Fibroblast of lung (primary cell): ENCODE results near the gene DDRGK1. TPM values are rescaled to one million over a fixed set of nuclear protein-coding genes. Genes with fewer than 3 reads are reported as not detected.

Experiments
- DNase-seq, 2 donors: peaks; one replicate each; pipeline versions ENCODE4 v3.0.0 to v3.0.0-alpha.2; 2010; ENCODE audit warnings: low read depth in 2 of 2
- H2AFZ ChIP-seq: 2 replicates; pipeline ENCODE4 v1.5.1; 2012; ENCODE audit warnings: low read length, control low read depth, inconsistent platforms
- H3K27ac ChIP-seq: 2 replicates; pipeline ENCODE4 v1.5.1; 2011; ENCODE audit warnings: low read length, control low read depth; ENCODE audit not compliant: insufficient read depth
- H3K27me3 ChIP-seq: 2 replicates; pipeline ENCODE4 v1.5.1; 2011; ENCODE audit warnings: mild to moderate bottlenecking, low read length; ENCODE audit not compliant: control insufficient read depth, insufficient read depth
- H3K36me3 ChIP-seq: 2 replicates; pipeline ENCODE4 v1.5.1; 2011; ENCODE audit warnings: low read length; ENCODE audit not compliant: control insufficient read depth, insufficient read depth
- H3K4me1 ChIP-seq: 2 replicates; pipeline ENCODE4 v1.5.1; 2011; ENCODE audit warnings: low read length; ENCODE audit not compliant: control insufficient read depth, insufficient read depth; ENCODE audit errors: extremely low read depth
- H3K4me2 ChIP-seq: 2 replicates; pipeline ENCODE4 v1.5.1; 2011; ENCODE audit warnings: low read length, control low read depth; ENCODE audit not compliant: insufficient read depth; ENCODE audit errors: extremely low read depth
- H3K4me3 ChIP-seq, 4 experiments: fragments of 200-600 bp in 1 of 4; sonication (generic) in 1 of 4; replicated peaks in 1 of 4; 2 replicates each; pipeline ENCODE4 v1.5.1; 2011 to 2016; ENCODE audit warnings: low read length in 4 of 4, low read depth in 3 of 4, mild to moderate bottlenecking in 3 of 4, control low read depth in 2 of 4, inconsistent platforms in 1 of 4, mixed read lengths in 1 of 4; ENCODE audit not compliant: insufficient read depth in 1 of 4; ENCODE audit errors: control extremely low read depth in 1 of 4
- H3K79me2 ChIP-seq: 2 replicates; pipeline ENCODE4 v1.5.1; 2012; ENCODE audit warnings: mild to moderate bottlenecking, low read length, inconsistent platforms; ENCODE audit not compliant: control insufficient read depth, insufficient read depth
- H3K9ac ChIP-seq: 2 replicates; pipeline ENCODE4 v1.5.1; 2011; ENCODE audit warnings: mild to moderate bottlenecking, low read length, control low read depth; ENCODE audit not compliant: insufficient read depth
- H3K9me3 ChIP-seq: 2 replicates; pipeline ENCODE4 v1.5.1; 2012; ENCODE audit warnings: low read depth, low read length; ENCODE audit not compliant: control insufficient read depth, insufficient read depth
- H4K20me1 ChIP-seq: 2 replicates; pipeline ENCODE4 v1.5.1; 2011; ENCODE audit warnings: low read length; ENCODE audit not compliant: control insufficient read depth, insufficient read depth; ENCODE audit errors: extremely low read depth
- CTCF ChIP-seq, 2 donors: IDR thresholded peaks in 1 of 2; conservative IDR thresholded peaks in 1 of 2; 1 replicate in 1 of 2; 2 replicates in 1 of 2; pipeline ENCODE4 v1.5.1; 2011 to 2012; ENCODE audit warnings: low read length in 2 of 2, control low read depth in 1 of 2, inconsistent platforms in 1 of 2, low read depth in 1 of 2, mild to moderate bottlenecking in 1 of 2
- EZH2 ChIP-seq: IDR thresholded peaks from 2 replicates; pipeline ENCODE4 v1.5.1; 2012; ENCODE audit warnings: low read length, control low read depth, mild to moderate bottlenecking; ENCODE audit errors: missing control alignments
- polyA plus RNA-seq, 2 donors: library from polyadenylated mRNA; depleted of rRNA in 1 of 2; stranded (reverse) in 1 of 2; unstranded in 1 of 2; fragments of >200 nt; gene quantifications; 2 replicates each; pipeline ENCODE4 v1.2.1, GENCODE V29; 2011 to 2012; ENCODE audit warnings: missing spikeins in 1 of 2
- total RNA-seq: library from RNA; depleted of rRNA; stranded (reverse); fragments of >200 nt; gene quantifications from 2 replicates; pipeline ENCODE4 v1.2.1, GENCODE V29; 2014

Gene DDRGK1
- total and polyA plus RNA-seq, 2 donors (not counting 1 experiment from before 2014, with no cell fraction given): 35.5 to 37.5 TPM

GRCh38 chr20:3180319-3180718 is 24.2 kb downstream of the DDRGK1 start:
- Histone ChIP-seq H3K9me3 (no peaks in the 10 kb centered on the region), H3K27me3 (no peaks in the 10 kb centered on the region)

GRCh38 chr20:3177746-3178485 is 26.6 kb downstream of the DDRGK1 start:
- peaks cover 3% of the 10 kb centered on the region for H3K4me1 ChIP-seq
- no peak overlapping the region for H3K9ac ChIP-seq
- H3K27ac ChIP-seq: no peak overlapping the region
- no peak for DNase-seq
- H3K4me2 ChIP-seq: no peak overlapping the region
- H4K20me1 ChIP-seq: no peaks in the 10 kb centered on the region
- no peak overlapping the region for H2AFZ ChIP-seq
- H3K36me3 ChIP-seq: no peaks in the 10 kb centered on the region
- H3K4me3 ChIP-seq: no peak overlapping the region
- TF ChIP-seq CTCF (conservative IDR thresholded peaks at IDR 0.05 in 1 of 2, IDR thresholded peaks at IDR 0.05 in 1 of 2; ENCODE audit: low read depth in 1 of 2, low read length in 2 of 2) (no peak), EZH2 (no peak)
- no peaks in the 10 kb centered on the region for H3K79me2 ChIP-seq
- no peaks in the 10 kb centered on the region for H3K27me3 ChIP-seq
- no peaks in the 10 kb centered on the region for H3K9me3 ChIP-seq

More at GRCh38 chr20:3180319-3180718, 24.2 kb downstream of the DDRGK1 start:
- H3K36me3 ChIP-seq: no peaks in the 10 kb centered on the region
- no peak overlapping the region for H2AFZ ChIP-seq
- no peak for TF ChIP-seq CTCF (conservative IDR thresholded peaks at IDR 0.05 in 1 of 2, IDR thresholded peaks at IDR 0.05 in 1 of 2; ENCODE audit: low read depth in 1 of 2, low read length in 2 of 2)
- no peaks in the 10 kb centered on the region for H3K79me2 ChIP-seq
- H3K9ac ChIP-seq: no peak overlapping the region
- no peak for DNase-seq
- no peaks in the 10 kb centered on the region for H3K4me1 ChIP-seq
- H3K27ac ChIP-seq: no peak overlapping the region
- no peak overlapping the region for H3K4me3 ChIP-seq
- no peak overlapping the region for H3K4me2 ChIP-seq
- no peaks in the 10 kb centered on the region for H4K20me1 ChIP-seq

GRCh38 chr20:3175270-3175669 is 29.2 kb downstream of the DDRGK1 start:
- H3K4me3 ChIP-seq: peak overlapping the region in 2 of 4 experiments; percentile 75 to 86
- H3K79me2 ChIP-seq: no peaks in the 10 kb centered on the region
- peaks cover 3% of the 10 kb centered on the region for H3K4me1 ChIP-seq
- no peak overlapping the region for H2AFZ ChIP-seq
- H3K27ac ChIP-seq: no peak overlapping the region
- peaks cover 11% of the 10 kb centered on the region for H3K27me3 ChIP-seq
- no peak overlapping the region for H3K4me2 ChIP-seq
- TF ChIP-seq CTCF (conservative IDR thresholded peaks at IDR 0.05 in 1 of 2, IDR thresholded peaks at IDR 0.05 in 1 of 2; ENCODE audit: low read depth in 1 of 2, low read length in 2 of 2): no peak
- no peak for TF ChIP-seq EZH2
- H3K9me3 ChIP-seq: no peaks in the 10 kb centered on the region
- H3K9ac ChIP-seq: no peak overlapping the region
- H3K36me3 ChIP-seq: no peaks in the 10 kb centered on the region
- no peaks in the 10 kb centered on the region for H4K20me1 ChIP-seq
- DNase-seq: no peak
